Hypothalamus (tissue), 51 donors: ENCODE measurements around the gene SLAIN1.

Source experiments
- DNase-seq, 51 donors: peaks; one replicate each; lab custom pipeline; 2025; lab: John Stamatoyannopoulos, UW

Gene SLAIN1

GRCh38 chr13:77749344-77749880 lies 51.9 kb downstream of the SLAIN1 start:
- DNase-seq: peak in 1 of 51 donors; percentile 15

- peak in 11 of 51 donors; percentile 13 to 78 (median 26) for DNase-seq
Observed at GRCh38 chr13:77751513-77752456, 54.3 kb downstream of the SLAIN1 start.

DNA sequence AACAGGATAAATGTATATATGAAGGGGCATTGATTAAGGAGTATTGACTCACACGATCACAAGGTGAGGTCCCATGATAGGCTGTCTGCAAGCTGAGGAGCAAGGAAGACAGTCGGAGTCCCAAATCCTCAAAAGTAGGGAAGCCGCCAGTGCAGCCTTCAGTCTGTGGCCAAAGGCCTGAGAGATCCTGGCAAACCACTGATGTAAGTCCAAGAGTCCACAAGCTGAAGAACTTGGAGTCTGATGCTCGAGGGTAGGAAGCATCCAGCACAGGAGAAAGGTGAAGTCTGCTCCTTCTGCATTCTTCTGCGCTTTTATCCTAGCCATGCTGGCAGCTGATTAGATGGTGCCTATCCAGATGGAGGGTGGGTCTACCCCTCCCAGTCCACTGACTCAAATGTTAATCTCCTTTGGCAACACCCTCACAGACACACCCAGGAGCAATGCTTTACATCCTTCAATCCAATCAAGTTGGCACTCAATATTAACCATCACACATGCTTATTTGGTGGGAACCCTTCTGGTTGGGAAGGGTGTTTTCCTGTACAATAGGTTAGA lies 55.1 kb downstream of the SLAIN1 start:
- DNase-seq: peak in 1 of 51 donors; percentile 34

DNA sequence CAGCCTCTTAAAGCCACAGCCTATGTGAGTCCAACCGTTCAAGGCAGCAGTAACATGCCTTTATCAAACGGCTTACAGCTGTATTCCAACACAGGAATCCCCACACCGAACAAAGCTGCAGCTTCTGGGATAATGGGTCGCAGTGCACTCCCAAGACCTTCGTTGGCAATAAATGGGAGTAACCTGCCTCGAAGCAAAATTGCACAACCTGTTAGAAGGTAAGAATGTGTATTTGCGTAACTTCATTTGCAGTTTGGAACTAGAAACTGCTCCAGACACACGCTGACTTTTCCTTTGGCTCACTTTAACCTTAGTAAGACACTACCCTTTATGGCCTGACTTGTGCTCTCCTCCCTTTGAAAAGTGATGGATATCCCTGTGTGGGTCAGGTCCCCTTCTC lies 63.4 kb downstream of the SLAIN1 start:
- DNase-seq: no peak

- DNase-seq: no peak
Observed at GRCh38 chr13:77767413-77767812, 69.9 kb downstream of the SLAIN1 start.

DNA sequence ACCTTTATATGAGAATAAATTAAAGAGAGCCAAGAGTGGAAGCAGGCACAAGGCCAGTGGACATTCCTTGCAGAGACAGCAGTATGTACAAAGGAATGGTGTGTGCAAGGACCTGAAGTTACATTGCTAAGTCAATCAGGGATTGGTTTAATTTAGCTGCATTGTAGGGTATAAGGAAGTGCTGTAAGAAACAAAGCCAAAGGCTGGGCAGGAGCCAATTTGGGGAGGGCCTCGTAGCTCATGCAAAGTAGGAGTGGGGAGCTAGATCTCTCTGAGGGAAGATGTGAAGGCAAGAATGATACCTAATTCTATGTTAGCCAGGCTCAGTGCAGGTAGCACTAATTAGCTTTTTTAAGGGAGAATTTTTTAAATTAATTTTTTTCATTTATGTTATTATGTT lies 76.7 kb downstream of the SLAIN1 start:
- DNase-seq: no peak

GRCh38 chr13:77776704-77777103 lies 79.2 kb downstream of the SLAIN1 start:
- DNase-seq: no peak

- peak in 3 of 51 donors; percentile 9 to 51 (median 20) for DNase-seq
Observed at GRCh38 chr13:77779552-77780272, 82.2 kb downstream of the SLAIN1 start.

- peak in 8 of 51 donors; percentile 5 to 45 (median 21) for DNase-seq
Observed at GRCh38 chr13:77781808-77782207, 84.3 kb downstream of the SLAIN1 start.

DNA sequence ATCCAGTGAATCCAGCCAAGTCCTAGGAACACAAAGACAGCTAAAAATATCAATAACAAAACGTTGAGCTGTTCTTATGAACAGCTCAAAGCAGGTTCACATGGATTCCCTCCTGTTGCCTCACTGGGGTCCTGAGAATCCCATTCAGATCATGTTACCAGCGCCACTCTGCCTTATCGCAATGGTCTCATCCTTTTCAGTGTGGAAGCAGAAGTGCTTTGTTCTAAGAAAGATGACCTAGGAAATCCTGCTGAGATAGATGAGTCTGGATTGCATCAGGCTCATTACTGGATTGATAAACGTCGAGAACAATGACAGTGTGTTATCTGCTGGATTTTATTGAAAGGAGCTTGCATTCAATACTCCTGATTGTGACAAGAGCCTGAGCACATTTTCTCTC lies 87.0 kb downstream of the SLAIN1 start:
- no peak for DNase-seq

GRCh38 chr13:77786695-77787287 lies 89.3 kb downstream of the SLAIN1 start:
- DNase-seq: no peak

DNA sequence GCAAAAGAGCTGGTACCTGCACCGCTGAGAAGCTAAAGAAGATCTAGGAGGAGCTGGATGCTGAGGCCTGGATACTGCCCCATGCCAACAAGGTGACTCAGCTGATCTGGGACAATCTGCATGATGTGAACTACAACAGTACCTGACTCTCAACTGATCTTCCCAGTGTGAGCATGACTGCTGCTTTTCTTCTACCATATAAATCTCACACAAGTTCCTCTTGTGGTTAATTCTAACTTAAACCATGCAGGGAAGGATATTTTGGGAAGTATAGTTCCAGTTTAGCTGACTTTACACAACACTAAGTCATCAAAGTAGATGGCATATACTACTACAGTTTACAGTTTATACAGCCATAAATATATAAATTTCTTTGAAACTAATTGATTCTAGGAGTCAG lies 91.9 kb downstream of the SLAIN1 start:
- no peak for DNase-seq

DNA sequence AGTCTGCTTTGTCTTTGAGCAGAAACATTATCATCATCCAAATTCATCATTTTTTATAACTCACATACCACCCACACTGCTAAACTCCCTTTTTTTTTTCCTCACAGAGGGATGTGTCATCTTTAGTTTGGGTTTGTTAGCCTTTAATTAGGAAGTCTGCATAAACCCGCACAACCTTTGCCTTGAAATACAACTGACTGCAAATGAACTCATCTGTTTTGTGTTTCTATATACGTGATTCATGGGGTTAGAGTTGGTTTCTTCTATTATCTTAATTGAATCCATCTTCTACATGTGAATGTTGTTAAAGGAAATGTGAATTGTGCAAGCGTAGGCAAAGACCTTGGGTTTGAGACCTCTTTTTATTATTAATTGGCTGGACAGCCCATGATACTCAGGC lies 102.7 kb downstream of the SLAIN1 start:
- peak in 1 of 51 donors; percentile 31 for DNase-seq

GRCh38 chr13:77806518-77806917 lies 109.0 kb downstream of the SLAIN1 start:
- no peak for DNase-seq

GRCh38 chr13:77807431-77808135 lies 110.1 kb downstream of the SLAIN1 start:
- no peak for DNase-seq

GRCh38 chr13:77810430-77810829 lies 112.9 kb downstream of the SLAIN1 start:
- no peak for DNase-seq

- no peak for DNase-seq
Observed at GRCh38 chr13:77810878-77811277, 113.4 kb downstream of the SLAIN1 start.

DNA sequence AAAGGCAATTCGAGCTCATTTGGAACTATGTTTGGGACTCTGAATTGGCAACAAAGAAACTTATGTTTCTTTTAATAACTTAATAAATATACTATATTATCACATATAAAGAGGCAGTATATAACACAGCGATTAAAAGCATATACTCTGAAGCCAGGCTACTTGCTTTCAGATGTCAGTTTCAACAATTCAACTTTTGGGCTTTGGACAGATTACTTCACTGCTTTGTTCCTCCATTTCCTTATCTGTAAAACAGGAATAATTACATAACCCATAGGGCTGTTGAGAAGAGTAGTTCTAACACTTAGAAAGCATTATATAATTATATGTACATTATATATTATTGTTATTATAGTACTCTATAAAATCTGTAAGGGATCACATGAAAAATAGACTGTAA lies 113.9 kb downstream of the SLAIN1 start:
- DNase-seq: no peak

GRCh38 chr13:77811981-77812380 lies 114.5 kb downstream of the SLAIN1 start:
- no peak for DNase-seq
